Measurements from ENCODE around the gene LIN28A.

DNA sequence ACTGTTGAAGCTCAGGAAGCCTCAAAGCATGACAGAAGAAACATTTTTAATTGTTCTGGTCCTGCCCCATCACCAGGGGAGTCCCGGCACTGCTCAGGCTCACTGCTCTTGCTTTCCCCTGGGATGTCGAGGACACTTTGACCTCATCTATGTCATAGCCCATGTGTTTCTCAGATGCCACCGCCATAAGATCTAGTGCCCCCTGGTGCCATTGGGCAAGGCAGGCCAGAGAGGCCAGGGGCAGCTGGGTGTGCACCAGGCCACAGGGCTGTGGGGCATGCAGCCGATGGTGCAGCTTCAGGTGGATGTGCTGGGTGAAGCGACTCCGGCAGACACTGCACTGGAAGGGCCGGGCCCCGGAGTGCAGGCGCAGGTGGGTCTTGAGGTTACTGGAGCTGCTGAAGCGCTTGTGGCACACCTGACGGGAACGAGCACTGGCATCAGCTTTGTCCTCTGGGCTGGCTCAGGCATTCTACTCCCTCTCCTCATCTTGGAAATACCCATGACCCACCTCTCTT lies 49.0 kb upstream of the LIN28A start:
- no peak for TF ChIP-seq POLR2A (IDR thresholded peaks at IDR 0.05)
- TF ChIP-seq, protein P1, sequence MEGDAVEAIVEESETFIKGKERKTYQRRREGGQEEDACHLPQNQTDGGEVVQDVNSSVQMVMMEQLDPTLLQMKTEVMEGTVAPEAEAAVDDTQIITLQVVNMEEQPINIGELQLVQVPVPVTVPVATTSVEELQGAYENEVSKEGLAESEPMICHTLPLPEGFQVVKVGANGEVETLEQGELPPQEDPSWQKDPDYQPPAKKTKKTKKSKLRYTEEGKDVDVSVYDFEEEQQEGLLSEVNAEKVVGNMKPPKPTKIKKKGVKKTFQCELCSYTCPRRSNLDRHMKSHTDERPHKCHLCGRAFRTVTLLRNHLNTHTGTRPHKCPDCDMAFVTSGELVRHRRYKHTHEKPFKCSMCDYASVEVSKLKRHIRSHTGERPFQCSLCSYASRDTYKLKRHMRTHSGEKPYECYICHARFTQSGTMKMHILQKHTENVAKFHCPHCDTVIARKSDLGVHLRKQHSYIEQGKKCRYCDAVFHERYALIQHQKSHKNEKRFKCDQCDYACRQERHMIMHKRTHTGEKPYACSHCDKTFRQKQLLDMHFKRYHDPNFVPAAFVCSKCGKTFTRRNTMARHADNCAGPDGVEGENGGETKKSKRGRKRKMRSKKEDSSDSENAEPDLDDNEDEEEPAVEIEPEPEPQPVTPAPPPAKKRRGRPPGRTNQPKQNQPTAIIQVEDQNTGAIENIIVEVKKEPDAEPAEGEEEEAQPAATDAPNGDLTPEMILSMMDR (IDR thresholded peaks at IDR 0.05), result no peak

All from vagina (tissue), 2 donors.